Ascending aorta (tissue), 2 donors: ENCODE measurements around the gene ITGB7. TPM values are rescaled to one million over a fixed set of nuclear protein-coding genes. Genes with fewer than 3 reads are reported as not detected.

Experiments used
- DNase-seq, 2 donors: peaks; one replicate each; pipeline ENCODE4 v3.0.0-alpha.2; 2019; ENCODE audit warnings: low spot score in 2 of 2
- H3K27ac ChIP-seq, 2 donors: fragments of 200-600 bp; sonication (generic); one replicate each; pipeline ENCODE4 v1.5.1; 2016 to 2017; ENCODE audit warnings: mild to moderate bottlenecking in 1 of 2
- H3K27me3 ChIP-seq: fragments of 200-600 bp; sonication (generic); one replicate; pipeline ENCODE4 v1.5.1; 2017
- H3K36me3 ChIP-seq, 2 donors: fragments of 200-600 bp; sonication (generic); one replicate each; pipeline ENCODE4 v1.5.1; 2016
- H3K4me1 ChIP-seq, 2 donors: fragments of 200-600 bp; sonication (generic); one replicate each; pipeline ENCODE4 v1.5.1; 2016 to 2017; ENCODE audit warnings: mild to moderate bottlenecking in 1 of 2
- H3K4me3 ChIP-seq, 2 donors: fragments of 200-600 bp; sonication (generic); one replicate each; pipeline ENCODE4 v1.5.1; 2016 to 2017; ENCODE audit warnings: mild to moderate bottlenecking in 1 of 2
- H3K9me3 ChIP-seq, 2 donors: fragments of 200-600 bp; sonication (generic); one replicate each; pipeline ENCODE4 v1.5.1; 2016
- intact Hi-C: fragments of 100-400 bp; cut with DNase I; formaldehyde crosslinking; loops from one replicate; pipeline ENCODE4 v1.15.1; 2023
- total RNA-seq: library from RNA; depleted of rRNA; stranded (reverse); fragments of >200 nt; gene quantifications from one replicate; pipeline ENCODE4 v1.1.0, GENCODE V29; 2016
- TF ChIP-seq, protein P1 (sequence below), 3 experiments: fragments of 200-600 bp in 2 of 3; fragments of 450-650 bp in 1 of 3; sonication (generic) in 2 of 3; IDR thresholded peaks; one replicate each; pipeline ENCODE4 v1.5.1; 2016 to 2019; ENCODE audit warnings: antibody characterized with exemption in 3 of 3, mild to moderate bottlenecking in 1 of 3, moderate library complexity in 1 of 3

ITGB7 gene, protein sequence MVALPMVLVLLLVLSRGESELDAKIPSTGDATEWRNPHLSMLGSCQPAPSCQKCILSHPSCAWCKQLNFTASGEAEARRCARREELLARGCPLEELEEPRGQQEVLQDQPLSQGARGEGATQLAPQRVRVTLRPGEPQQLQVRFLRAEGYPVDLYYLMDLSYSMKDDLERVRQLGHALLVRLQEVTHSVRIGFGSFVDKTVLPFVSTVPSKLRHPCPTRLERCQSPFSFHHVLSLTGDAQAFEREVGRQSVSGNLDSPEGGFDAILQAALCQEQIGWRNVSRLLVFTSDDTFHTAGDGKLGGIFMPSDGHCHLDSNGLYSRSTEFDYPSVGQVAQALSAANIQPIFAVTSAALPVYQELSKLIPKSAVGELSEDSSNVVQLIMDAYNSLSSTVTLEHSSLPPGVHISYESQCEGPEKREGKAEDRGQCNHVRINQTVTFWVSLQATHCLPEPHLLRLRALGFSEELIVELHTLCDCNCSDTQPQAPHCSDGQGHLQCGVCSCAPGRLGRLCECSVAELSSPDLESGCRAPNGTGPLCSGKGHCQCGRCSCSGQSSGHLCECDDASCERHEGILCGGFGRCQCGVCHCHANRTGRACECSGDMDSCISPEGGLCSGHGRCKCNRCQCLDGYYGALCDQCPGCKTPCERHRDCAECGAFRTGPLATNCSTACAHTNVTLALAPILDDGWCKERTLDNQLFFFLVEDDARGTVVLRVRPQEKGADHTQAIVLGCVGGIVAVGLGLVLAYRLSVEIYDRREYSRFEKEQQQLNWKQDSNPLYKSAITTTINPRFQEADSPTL
- 1.6 TPM for total RNA-seq

- no peaks in the 10 kb centered on the region for H3K27me3 ChIP-seq
- no peak for DNase-seq
- H3K4me3 ChIP-seq = peak within 1 kb of the TSS in 1 of 2 donors; percentile 11
- no peaks in the 10 kb centered on the region for H3K9me3 ChIP-seq
- intact Hi-C loops = no loop called here
- no peak within 1 kb of the TSS for H3K27ac ChIP-seq
- TF ChIP-seq, protein P1, sequence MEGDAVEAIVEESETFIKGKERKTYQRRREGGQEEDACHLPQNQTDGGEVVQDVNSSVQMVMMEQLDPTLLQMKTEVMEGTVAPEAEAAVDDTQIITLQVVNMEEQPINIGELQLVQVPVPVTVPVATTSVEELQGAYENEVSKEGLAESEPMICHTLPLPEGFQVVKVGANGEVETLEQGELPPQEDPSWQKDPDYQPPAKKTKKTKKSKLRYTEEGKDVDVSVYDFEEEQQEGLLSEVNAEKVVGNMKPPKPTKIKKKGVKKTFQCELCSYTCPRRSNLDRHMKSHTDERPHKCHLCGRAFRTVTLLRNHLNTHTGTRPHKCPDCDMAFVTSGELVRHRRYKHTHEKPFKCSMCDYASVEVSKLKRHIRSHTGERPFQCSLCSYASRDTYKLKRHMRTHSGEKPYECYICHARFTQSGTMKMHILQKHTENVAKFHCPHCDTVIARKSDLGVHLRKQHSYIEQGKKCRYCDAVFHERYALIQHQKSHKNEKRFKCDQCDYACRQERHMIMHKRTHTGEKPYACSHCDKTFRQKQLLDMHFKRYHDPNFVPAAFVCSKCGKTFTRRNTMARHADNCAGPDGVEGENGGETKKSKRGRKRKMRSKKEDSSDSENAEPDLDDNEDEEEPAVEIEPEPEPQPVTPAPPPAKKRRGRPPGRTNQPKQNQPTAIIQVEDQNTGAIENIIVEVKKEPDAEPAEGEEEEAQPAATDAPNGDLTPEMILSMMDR (IDR thresholded peaks at IDR 0.05) = no peak
- peaks cover 0 to 4% of the 10 kb centered on the region in 2 donors for H3K4me1 ChIP-seq
- peaks cover 23 to 25% of the 10 kb centered on the region in 2 donors for H3K36me3 ChIP-seq
Measured at GRCh38 chr12:53207042-53207441, at the start of gene ITGB7. TSS of gene ITGB7 (minus strand) at chr12:53207251. CDS start at chr12:53200443, 6,808 bp downstream.

- Histone ChIP-seq H3K27ac (no peak overlapping the region), H3K36me3 (peaks cover 9 to 25% of the 10 kb centered on the region in 2 donors), H3K4me3 (no peak overlapping the region), H3K9me3 (no peaks in the 10 kb centered on the region), H3K4me1 (peaks cover 0 to 21% of the 10 kb centered on the region in 2 donors), H3K27me3 (no peaks in the 10 kb centered on the region)
- TF ChIP-seq, protein P1 (IDR thresholded peaks at IDR 0.05) = no peak
- intact Hi-C loops = no loop called here
- no peak for DNase-seq
Measured at GRCh38 chr12:53255996-53256395, 48.9 kb upstream of the ITGB7 start.

GRCh38 chr12:53254816-53255545, 47.9 kb upstream of the ITGB7 start:
- H3K36me3 ChIP-seq = peaks cover 9 to 25% of the 10 kb centered on the region in 2 donors
- TF ChIP-seq, protein P1 (IDR thresholded peaks at IDR 0.05) = no peak
- H3K27ac ChIP-seq = no peak overlapping the region
- DNase-seq = no peak
- H3K27me3 ChIP-seq = no peaks in the 10 kb centered on the region
- intact Hi-C loops = no loop called here
- no peak overlapping the region for H3K4me3 ChIP-seq
- no peaks in the 10 kb centered on the region for H3K9me3 ChIP-seq
- peaks cover 0 to 24% of the 10 kb centered on the region in 2 donors for H3K4me1 ChIP-seq

DNA sequence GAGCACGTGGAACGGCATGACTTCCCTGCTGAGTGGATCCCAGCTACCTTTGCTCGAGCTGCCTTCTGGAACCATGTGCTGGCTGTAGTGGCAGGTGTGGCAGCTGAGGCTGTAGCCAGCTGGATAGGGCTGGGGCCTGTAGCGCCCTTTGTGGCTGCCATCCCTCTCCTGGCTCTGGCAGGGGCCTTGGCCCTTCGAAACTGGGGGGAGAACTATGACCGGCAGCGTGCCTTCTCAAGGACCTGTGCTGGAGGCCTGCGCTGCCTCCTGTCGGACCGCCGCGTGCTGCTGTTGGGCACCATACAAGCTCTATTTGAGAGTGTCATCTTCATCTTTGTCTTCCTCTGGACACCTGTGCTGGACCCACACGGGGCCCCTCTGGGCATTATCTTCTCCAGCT, 46.2 kb upstream of the ITGB7 start:
- TF ChIP-seq, protein P1 (IDR thresholded peaks at IDR 0.05) = no peak
- no peak for DNase-seq
- no peaks in the 10 kb centered on the region for H3K27me3 ChIP-seq
- peaks cover 9 to 25% of the 10 kb centered on the region in 2 donors for H3K36me3 ChIP-seq
- intact Hi-C loops = no loop called here
- H3K9me3 ChIP-seq = no peaks in the 10 kb centered on the region
- peak overlapping the region; percentile 72 to 93 for H3K4me3 ChIP-seq
- no peak overlapping the region for H3K27ac ChIP-seq
- H3K4me1 ChIP-seq = peaks cover 0 to 24% of the 10 kb centered on the region in 2 donors

- Histone ChIP-seq H3K4me1 (peaks cover 0 to 24% of the 10 kb centered on the region in 2 donors), H3K36me3 (peaks cover 9 to 25% of the 10 kb centered on the region in 2 donors), H3K9me3 (no peaks in the 10 kb centered on the region), H3K27ac (peak overlapping the region; percentile 79 to 91), H3K4me3 (peak overlapping the region; percentile 72 to 93), H3K27me3 (no peaks in the 10 kb centered on the region)
- no peak for DNase-seq
- intact Hi-C loops = no loop called here
- TF ChIP-seq, protein P1 (IDR thresholded peaks at IDR 0.05) = peak in 1 of 3 experiments; percentile 33
Measured at GRCh38 chr12:53252349-53252916, 45.4 kb upstream of the ITGB7 start.
